HG02571 (cell line): Measurements from ENCODE around the gene CCDC70.
"Not testable (repeated sequence)": the region's sequence is repeated elsewhere in the genome, so short reads cannot be mapped to it uniquely, and the experiment has no call there.

Source experiments
- ATAC-seq: cut with Tn5 transposase; IDR thresholded peaks from one replicate; pipeline ENCODE4 v1.9.1; 2021; ENCODE audit warnings: mild to moderate bottlenecking, moderate library complexity; ENCODE audit not compliant: unreplicated experiment

CCDC70 gene

GRCh38 chr13:51905787-51906186, 44.0 kb downstream of the CCDC70 start:
- no peak for ATAC-seq

- ATAC-seq: no peak
Observed at GRCh38 chr13:51906581-51906980, 44.8 kb downstream of the CCDC70 start.

- ATAC-seq: no peak
Observed at GRCh38 chr13:51907040-51907732, 45.4 kb downstream of the CCDC70 start.

GRCh38 chr13:51909265-51909664, 47.5 kb downstream of the CCDC70 start:
- ATAC-seq: not testable (repeated sequence)

- no peak for ATAC-seq
Observed at GRCh38 chr13:51910508-51910907, 48.7 kb downstream of the CCDC70 start.

- ATAC-seq: no peak
Observed at GRCh38 chr13:51912091-51912490, 50.3 kb downstream of the CCDC70 start.

GRCh38 chr13:51912511-51913225, 50.9 kb downstream of the CCDC70 start:
- ATAC-seq: no peak

- no peak for ATAC-seq
Observed at GRCh38 chr13:51913421-51914136, 51.8 kb downstream of the CCDC70 start.

GRCh38 chr13:51914137-51914493, 52.3 kb downstream of the CCDC70 start:
- ATAC-seq: no peak
